Activated CD4-positive, alpha-beta T cell treated with anti-CD3 and anti-CD28 coated beads, Interleukin-2, amount 50 U/mL, for 1 hour (primary cell): ENCODE data around the gene AMBP.
"Not testable (repeated sequence)": the region's sequence is repeated elsewhere in the genome, so short reads cannot be mapped to it uniquely, and the experiment has no call there.

Experiments
- DNase-seq: peaks from one replicate; pipeline ENCODE4 v3.0.0-alpha.2; 2020

The AMBP gene

GRCh38 chr9:114090798-114091197, 12.7 kb upstream of the AMBP start:
- DNase-seq, result no peak

- DNase-seq, result no peak
These were observed 11.2 kb upstream of the AMBP start for GRCh38 chr9:114089206-114089840.

GRCh38 chr9:114088571-114089170, 10.6 kb upstream of the AMBP start:
- no peak for DNase-seq

GRCh38 chr9:114087721-114088120, 9.6 kb upstream of the AMBP start:
- no peak for DNase-seq

- no peak for DNase-seq
These were observed 8.5 kb upstream of the AMBP start for GRCh38 chr9:114086607-114087006.

GRCh38 chr9:114086009-114086408, 7.9 kb upstream of the AMBP start:
- DNase-seq, result no peak

GRCh38 chr9:114085387-114085789, 7.3 kb upstream of the AMBP start:
- no peak for DNase-seq

- DNase-seq, result no peak
These were observed 6.4 kb upstream of the AMBP start for GRCh38 chr9:114084282-114085073.

- no peak for DNase-seq
These were observed 5.6 kb upstream of the AMBP start for GRCh38 chr9:114083666-114084065.

GRCh38 chr9:114082763-114083412, 4.8 kb upstream of the AMBP start:
- not testable (repeated sequence) for DNase-seq

GRCh38 chr9:114082017-114082762, 4.1 kb upstream of the AMBP start:
- peak; percentile 77 for DNase-seq

- no peak for DNase-seq
These were observed 3.4 kb upstream of the AMBP start for GRCh38 chr9:114081441-114082016.

GRCh38 chr9:114080773-114081440, 2.8 kb upstream of the AMBP start:
- DNase-seq, result no peak

GRCh38 chr9:114080195-114080772, 2.2 kb upstream of the AMBP start:
- DNase-seq, result no peak

GRCh38 chr9:114078781-114079156, 669 bp upstream of the AMBP start:
- DNase-seq, result no peak

- no peak for DNase-seq
These were observed 800 bp downstream of the AMBP start for GRCh38 chr9:114077162-114077837.

GRCh38 chr9:114076237-114077161, 1.6 kb downstream of the AMBP start:
- DNase-seq, result no peak

- no peak for DNase-seq
These were observed 2.5 kb downstream of the AMBP start for GRCh38 chr9:114075602-114076001.

- no peak for DNase-seq
These were observed 5.6 kb downstream of the AMBP start for GRCh38 chr9:114072184-114073140.
